Spinal cord (tissue), 10 donors: ENCODE results near the gene WBP2. TPM values are rescaled to one million over a fixed set of nuclear protein-coding genes. Genes with fewer than 3 reads are reported as not detected.

ENCODE experiments used
- DNase-seq, 6 donors: peaks; one replicate each; pipeline versions ENCODE4 v3.0.0 to v3.0.0-alpha.2; 2013 to 2015; ENCODE audit warnings: low spot score in 6 of 6, low read depth in 4 of 6
- H3K27ac ChIP-seq: one replicate; pipeline ENCODE4 v1.5.1; 2013; ENCODE audit warnings: low read depth, low read length, control low read depth
- H3K27me3 ChIP-seq: one replicate; pipeline ENCODE4 v1.6.1; 2013; ENCODE audit warnings: low read length; ENCODE audit not compliant: control insufficient read depth, insufficient read depth
- H3K36me3 ChIP-seq: one replicate; pipeline ENCODE4 v1.6.1; 2013; ENCODE audit warnings: low read length; ENCODE audit not compliant: control insufficient read depth, insufficient read depth
- H3K4me1 ChIP-seq: one replicate; pipeline ENCODE4 v1.6.1; 2013; ENCODE audit warnings: low read length; ENCODE audit not compliant: control insufficient read depth, insufficient read depth
- H3K4me3 ChIP-seq: one replicate; pipeline ENCODE4 v1.5.1; 2013; ENCODE audit warnings: low read depth, low read length, control low read depth
- H3K9me3 ChIP-seq: one replicate; pipeline ENCODE4 v1.6.1; 2013; ENCODE audit warnings: low read length; ENCODE audit not compliant: control insufficient read depth, insufficient read depth
- WGBS: methylation state at CpG from one replicate; pipeline ENCODE4 v1.1.5; 2013; ENCODE audit warnings: missing lambda C conversion rate; ENCODE audit not compliant: insufficient coverage; 5-methylcytosine and 5-hydroxymethylcytosine counted together
- polyA plus RNA-seq, 2 donors: library from polyadenylated mRNA; unstranded; fragments of 120-200 nt; gene quantifications; one replicate each; pipeline ENCODE4 v1.2.1, GENCODE V29; 2013; ENCODE audit not compliant: insufficient read length in 2 of 2
- total RNA-seq, 2 donors: library from RNA; depleted of rRNA in 1 of 2; stranded (reverse); fragments of 120-200 nt in 1 of 2; fragments of >200 nt in 1 of 2; gene quantifications; one replicate each; pipeline versions ENCODE4 v1.2.3 to v1.2.4, GENCODE V29; 2013 to 2014
- donor health status: healthy.

WBP2 gene
- total and polyA plus RNA-seq, 4 donors = 45.6 to 231 (median 134) TPM

- Histone ChIP-seq H3K9me3 (no peaks in the 10 kb centered on the region), H3K4me3 (no peak overlapping the region), H3K36me3 (peaks cover 38% of the 10 kb centered on the region), H3K27ac (no peak overlapping the region), H3K4me1 (no peaks in the 10 kb centered on the region), H3K27me3 (no peaks in the 10 kb centered on the region)
- DNase-seq = no peak
- WGBS = 57% methylated on average over 1 of the region's 8 CpGs
Observed at GRCh38 chr17:75795820-75796607, 59.1 kb downstream of the WBP2 start.

Other genes with a start within 250 kb of the WBP2 start
- gene SMIM5, start 221.9 kb downstream of the WBP2 start, total RNA-seq = 1 to 10 TPM; 3.0 to 5.8 TPM
- 1 to 10 TPM; 2.1 to 2.7 TPM for gene SMIM5, start 221.9 kb downstream of the WBP2 start, polyA plus RNA-seq
- gene RECQL5, start 188.2 kb downstream of the WBP2 start, total RNA-seq = 10 to 100 TPM; 10.2 to 28.0 TPM
- 10 to 100 TPM; 29.3 to 36.5 TPM for gene RECQL5, start 188.2 kb downstream of the WBP2 start, polyA plus RNA-seq
- 100 to 1,000 TPM in 1 of 2 donors, 10 to 100 TPM in 1; 44.3 to 108 TPM for gene SAP30BP, start 188.0 kb downstream of the WBP2 start, total RNA-seq
- 100 to 1,000 TPM; 103 to 123 TPM for gene SAP30BP, start 188.0 kb downstream of the WBP2 start, polyA plus RNA-seq
- gene ITGB4, start 133.9 kb downstream of the WBP2 start, total RNA-seq = 10 to 100 TPM; 24.0 to 46.5 TPM
- 10 to 100 TPM; 39.7 to 57.9 TPM for gene ITGB4, start 133.9 kb downstream of the WBP2 start, polyA plus RNA-seq
- gene GALK1, start 90.1 kb downstream of the WBP2 start, total RNA-seq = 10 to 100 TPM; 14.8 to 28.0 TPM
- 10 to 100 TPM; 22.6 to 27.2 TPM for gene GALK1, start 90.1 kb downstream of the WBP2 start, polyA plus RNA-seq
- 10 to 100 TPM; 28.9 to 33.9 TPM for gene UNK, start 70.5 kb downstream of the WBP2 start, total RNA-seq
- 10 to 100 TPM; 41.2 to 54.8 TPM for gene UNK, start 70.5 kb downstream of the WBP2 start, polyA plus RNA-seq
- gene UNC13D, start 10.9 kb downstream of the WBP2 start, total RNA-seq = 1 to 10 TPM; 3.1 to 4.0 TPM
- 1 to 10 TPM; 5.3 to 6.1 TPM for gene UNC13D, start 10.9 kb downstream of the WBP2 start, polyA plus RNA-seq
- gene TRIM47, start 23.2 kb upstream of the WBP2 start, total RNA-seq = 10 to 100 TPM; 31.3 to 37.3 TPM
- 10 to 100 TPM; 52.6 to 53.6 TPM for gene TRIM47, start 23.2 kb upstream of the WBP2 start, polyA plus RNA-seq
- 10 to 100 TPM; 11.7 to 18.4 TPM for gene TRIM65, start 41.6 kb upstream of the WBP2 start, total RNA-seq
- 10 to 100 TPM; 17.7 to 24.8 TPM for gene TRIM65, start 41.6 kb upstream of the WBP2 start, polyA plus RNA-seq
- gene MRPL38, start 49.5 kb upstream of the WBP2 start, total RNA-seq = 10 to 100 TPM; 26.3 to 41.2 TPM
- gene MRPL38, start 49.5 kb upstream of the WBP2 start, polyA plus RNA-seq = 100 to 1,000 TPM; 111 to 116 TPM
- gene FBF1, start 85.7 kb upstream of the WBP2 start, total RNA-seq = 10 to 100 TPM; 10.1 to 23.9 TPM
- gene FBF1, start 85.7 kb upstream of the WBP2 start, polyA plus RNA-seq = 10 to 100 TPM; 12.8 to 24.1 TPM
- gene ACOX1, start 123.8 kb upstream of the WBP2 start, total RNA-seq = 10 to 100 TPM; 56.8 to 63.6 TPM
- 10 to 100 TPM; 32.7 to 35.6 TPM for gene ACOX1, start 123.8 kb upstream of the WBP2 start, polyA plus RNA-seq
- 10 to 100 TPM; 12.6 to 17.4 TPM for gene TEN1, start 123.9 kb upstream of the WBP2 start, total RNA-seq
- 10 to 100 TPM; 17.9 to 19.8 TPM for gene TEN1, start 123.9 kb upstream of the WBP2 start, polyA plus RNA-seq
- 10 to 100 TPM in 1 of 2 donors, 1 to 10 TPM in 1; 3.8 to 11.1 TPM for gene CDK3, start 145.5 kb upstream of the WBP2 start, total RNA-seq
- gene CDK3, start 145.5 kb upstream of the WBP2 start, polyA plus RNA-seq = 10 to 100 TPM; 13.2 to 16.9 TPM
- gene EVPL, start 172.0 kb upstream of the WBP2 start, total RNA-seq = under 1 TPM; 0.17 to 0.20 TPM
- under 1 TPM; 0.90 TPM for gene EVPL, start 172.0 kb upstream of the WBP2 start, polyA plus RNA-seq
- gene SRP68, start 217.2 kb upstream of the WBP2 start, total RNA-seq = 10 to 100 TPM; 31.4 to 38.8 TPM
- 10 to 100 TPM; 63.3 to 63.7 TPM for gene SRP68, start 217.2 kb upstream of the WBP2 start, polyA plus RNA-seq
- gene GALR2, start 219.4 kb upstream of the WBP2 start, total RNA-seq = not detected
- gene GALR2, start 219.4 kb upstream of the WBP2 start, polyA plus RNA-seq = under 1 TPM; 0.47 to 0.74 TPM
- not detected for gene ZACN, start 223.8 kb upstream of the WBP2 start, total RNA-seq
- gene ZACN, start 223.8 kb upstream of the WBP2 start, polyA plus RNA-seq = 10 to 100 TPM; 49.6 to 59.0 TPM
- 100 to 1,000 TPM in 1 of 2 donors, 10 to 100 TPM in 1; 84.7 to 172 TPM for gene EXOC7, start 248.5 kb upstream of the WBP2 start, total RNA-seq
- 100 to 1,000 TPM; 162 to 168 TPM for gene EXOC7, start 248.5 kb upstream of the WBP2 start, polyA plus RNA-seq